HG03520 (cell line): Measurements from ENCODE around the gene WDR45.

Source experiments
- ATAC-seq: cut with Tn5 transposase; IDR thresholded peaks from one replicate; pipeline ENCODE4 v1.9.1; 2021; ENCODE audit warnings: mild to moderate bottlenecking, moderate library complexity; ENCODE audit not compliant: unreplicated experiment

The WDR45 gene

GRCh38 chrX:49053223-49054072 lies 26.2 kb downstream of the WDR45 start:
- no peak for ATAC-seq

- no peak for ATAC-seq
These were observed 35.8 kb downstream of the WDR45 start for GRCh38 chrX:49043987-49044281.

- peak; percentile 90 for ATAC-seq
These were observed 36.3 kb downstream of the WDR45 start, which contains the start of gene TFE3 for GRCh38 chrX:49043220-49043986. TFE3 (minus strand) TSS chrX:49043357; CDS start chrX:49043226, 131 bp downstream.

GRCh38 chrX:49042581-49043219 lies 37.0 kb downstream of the WDR45 start:
- no peak for ATAC-seq

- no peak for ATAC-seq
These were observed 37.7 kb downstream of the WDR45 start for GRCh38 chrX:49041744-49042580.

- ATAC-seq = no peak
These were observed 39.2 kb downstream of the WDR45 start for GRCh38 chrX:49040376-49040955.

- ATAC-seq = no peak
These were observed 39.9 kb downstream of the WDR45 start for GRCh38 chrX:49039598-49040375.

- ATAC-seq = no peak
These were observed 41.7 kb downstream of the WDR45 start for GRCh38 chrX:49037883-49038475.

GRCh38 chrX:49030283-49030682 lies 49.4 kb downstream of the WDR45 start:
- ATAC-seq = no peak

GRCh38 chrX:49029876-49030275 lies 49.8 kb downstream of the WDR45 start:
- no peak for ATAC-seq
